ENCODE results near the gene RPAP3. TPM values are rescaled to one million over a fixed set of nuclear protein-coding genes. Genes with fewer than 3 reads are reported as not detected.

The RPAP3 gene
- total RNA-seq, 1 experiment from 2014 or later = 48.9 TPM

DNA sequence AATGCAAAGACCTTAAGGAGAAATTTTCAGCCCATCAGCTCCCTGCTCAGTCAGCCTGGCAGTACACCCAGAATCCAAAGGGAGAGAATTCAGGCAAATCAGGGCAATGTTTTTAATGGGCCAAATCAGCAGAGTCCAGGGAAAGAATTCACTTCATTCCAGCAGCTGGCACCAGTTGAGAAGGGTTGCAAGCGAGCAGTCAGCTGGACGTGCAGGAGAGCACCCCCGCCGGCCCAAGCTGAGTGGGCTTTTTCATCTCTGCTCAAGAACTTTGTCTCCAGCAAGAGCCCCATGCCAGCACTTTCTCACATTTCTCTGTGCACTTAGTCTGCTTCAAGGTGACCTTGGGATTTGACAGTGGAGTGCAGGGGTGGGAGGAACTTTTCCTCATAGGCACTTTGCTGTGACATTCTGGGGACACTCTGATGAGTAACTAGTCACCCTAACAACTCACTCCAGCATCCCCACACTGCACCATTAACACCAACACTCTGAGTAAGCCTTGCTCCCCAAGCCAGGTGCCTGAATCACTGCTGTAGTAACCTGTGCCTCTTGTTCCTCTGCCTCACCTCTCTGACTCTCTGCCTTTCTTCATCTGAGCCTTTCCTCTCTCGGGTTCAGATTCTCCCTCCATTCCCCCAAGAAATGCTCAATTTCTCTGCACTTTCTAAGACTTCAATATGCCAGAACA lies 17.3 kb upstream of the RPAP3 start:
- Histone ChIP-seq H2BK12ac (ENCODE audit: insufficient read length, low read depth, low read length) (no peak overlapping the region), H4K91ac (ENCODE audit: insufficient read length, low read depth, low read length) (no peak overlapping the region), H2BK20ac (ENCODE audit: low read depth, low read length, poor library complexity, severe bottlenecking) (no peak overlapping the region), H3K4me1 (ENCODE audit: insufficient read depth, low read length) (no peaks in the 10 kb centered on the region), H2AK5ac (ENCODE audit: insufficient read length, low read length) (no peak overlapping the region), H3K27me3 (ENCODE audit: insufficient read depth, low read length) (no peaks in the 10 kb centered on the region), H3K9ac (ENCODE audit: extremely low read depth, insufficient read length, low read length) (no peak overlapping the region), H3K23me2 (ENCODE audit: insufficient read length, low read depth, low read length, poor library complexity, severe bottlenecking) (no peaks in the 10 kb centered on the region), H4K5ac (ENCODE audit: insufficient read length, low read depth, low read length) (no peak overlapping the region), H3K56ac (ENCODE audit: insufficient read length, low read depth, low read length) (no peak overlapping the region), H3K27ac (ENCODE audit: insufficient read length, low read depth, low read length) (no peak overlapping the region), H2AFZ (ENCODE audit: low read length) (no peak overlapping the region), H3K9me3 (ENCODE audit: control insufficient read depth, low read depth, low read length) (no peaks in the 10 kb centered on the region), H3T11ph (ENCODE audit: low read length) (no peak overlapping the region), H2BK120ac (ENCODE audit: low read depth, low read length, poor library complexity, severe bottlenecking) (no peak overlapping the region), H3K4me2 (ENCODE audit: insufficient read depth, insufficient read length, low read length) (no peak overlapping the region), H4K8ac (replicated peaks; ENCODE audit: insufficient read length, low read depth, low read length) (no peak overlapping the region), H2BK15ac (ENCODE audit: low read depth, low read length) (no peak overlapping the region), H3K14ac (ENCODE audit: insufficient read depth, low read length) (no peak overlapping the region; the same call in 1 of the 2 replicates), H3K18ac (ENCODE audit: insufficient read length, low read depth, low read length) (no peak overlapping the region), H3K4ac (ENCODE audit: low read depth, low read length) (no peak overlapping the region), H4K20me1 (ENCODE audit: control insufficient read depth, insufficient read depth, insufficient read length) (no peaks in the 10 kb centered on the region), H3K79me2 (ENCODE audit: insufficient read depth, low read length) (no peaks in the 10 kb centered on the region), H2BK5ac (ENCODE audit: insufficient read length, low read length) (no peak overlapping the region), H3K79me1 (ENCODE audit: insufficient read depth, low read depth, low read length, poor library complexity, severe bottlenecking) (no peaks in the 10 kb centered on the region), H3K23ac (ENCODE audit: insufficient read length, low read depth, low read length) (no peak overlapping the region)
- no peaks in the 10 kb centered on the region for H3K9me3 Mint-ChIP-seq
- H3K4me3 Mint-ChIP-seq = no peak overlapping the region
- TF ChIP-seq, protein P1, sequence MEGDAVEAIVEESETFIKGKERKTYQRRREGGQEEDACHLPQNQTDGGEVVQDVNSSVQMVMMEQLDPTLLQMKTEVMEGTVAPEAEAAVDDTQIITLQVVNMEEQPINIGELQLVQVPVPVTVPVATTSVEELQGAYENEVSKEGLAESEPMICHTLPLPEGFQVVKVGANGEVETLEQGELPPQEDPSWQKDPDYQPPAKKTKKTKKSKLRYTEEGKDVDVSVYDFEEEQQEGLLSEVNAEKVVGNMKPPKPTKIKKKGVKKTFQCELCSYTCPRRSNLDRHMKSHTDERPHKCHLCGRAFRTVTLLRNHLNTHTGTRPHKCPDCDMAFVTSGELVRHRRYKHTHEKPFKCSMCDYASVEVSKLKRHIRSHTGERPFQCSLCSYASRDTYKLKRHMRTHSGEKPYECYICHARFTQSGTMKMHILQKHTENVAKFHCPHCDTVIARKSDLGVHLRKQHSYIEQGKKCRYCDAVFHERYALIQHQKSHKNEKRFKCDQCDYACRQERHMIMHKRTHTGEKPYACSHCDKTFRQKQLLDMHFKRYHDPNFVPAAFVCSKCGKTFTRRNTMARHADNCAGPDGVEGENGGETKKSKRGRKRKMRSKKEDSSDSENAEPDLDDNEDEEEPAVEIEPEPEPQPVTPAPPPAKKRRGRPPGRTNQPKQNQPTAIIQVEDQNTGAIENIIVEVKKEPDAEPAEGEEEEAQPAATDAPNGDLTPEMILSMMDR (conservative IDR thresholded peaks at IDR 0.05) = no peak
- H3K4me1 Mint-ChIP-seq = peaks cover 3 to 4% of the 10 kb centered on the region in 2 experiments
- no peak overlapping the region for H3K27ac Mint-ChIP-seq
- peaks cover 27% of the 10 kb centered on the region for H3K27me3 Mint-ChIP-seq (ENCODE audit: low read depth)
- no peak for DNase-seq
- no peaks in the 10 kb centered on the region for H3K36me3 Mint-ChIP-seq (ENCODE audit: insufficient read depth in 1 of 3, low read depth in 3 of 3)
- no CpG with 5 or more reads among the region's 5 CpGs for WGBS (ENCODE audit: extremely low coverage, insufficient read length, low lambda C conversion rate)

All from H9 (cell line).